HL-60 (cell line): Measurements from ENCODE around the gene MAP4K4.
A peak's percentile ranks its signal among the peaks of the same experiment; 100 is the strongest.

Experiments used
- DNase-seq, 2 experiments: peaks; one replicate each; pipeline ENCODE4 v3.0.0-alpha.2; 2010 to 2020; ENCODE audit warnings: low read depth in 1 of 2, low spot score in 1 of 2
- H3K27ac ChIP-seq: fragments of 250-450 bp; sonication (Bioruptor Pico); replicated peaks from 2 replicates; pipeline ENCODE4 v1.5.1; 2020; ENCODE audit warnings: mild to moderate bottlenecking, moderate library complexity
- H3K27me3 ChIP-seq: fragments of 250-450 bp; sonication (Bioruptor Pico); 2 replicates; pipeline ENCODE4 v1.5.1; 2021; ENCODE audit warnings: mild to moderate bottlenecking, moderate library complexity; ENCODE audit not compliant: insufficient read depth, poor library complexity, severe bottlenecking
- H3K4me3 ChIP-seq: replicated peaks from 2 replicates; pipeline ENCODE4 v1.5.1; 2011; ENCODE audit warnings: mild to moderate bottlenecking, control low read depth, low read length; ENCODE audit not compliant: insufficient read depth
- GABPA ChIP-seq: IDR thresholded peaks from 2 replicates; pipeline ENCODE4 v1.6.1; 2012; ENCODE audit warnings: low read depth
- POLR2AphosphoS5 ChIP-seq: IDR thresholded peaks from 2 replicates; pipeline ENCODE4 v1.6.1; 2012; ENCODE audit warnings: low read depth
- SPI1 ChIP-seq: IDR thresholded peaks from 2 replicates; pipeline ENCODE4 v1.6.1; 2012; ENCODE audit warnings: low read depth, mild to moderate bottlenecking, borderline replicate concordance
- TF ChIP-seq, protein P1 (sequence below): IDR thresholded peaks from 2 replicates; pipeline ENCODE4 v1.6.1; 2012; ENCODE audit warnings: low read depth; ENCODE audit not compliant: insufficient replicate concordance
- TF ChIP-seq, protein P2 (sequence below): IDR thresholded peaks from one replicate; pipeline ENCODE4 v1.5.1; 2011; ENCODE audit warnings: low read length, control low read depth, inconsistent platforms; ENCODE audit not compliant: insufficient read depth

The MAP4K4 gene

GRCh38 chr2:101758001-101758400, 60.5 kb downstream of the MAP4K4 start:
- no peak for DNase-seq
- TF ChIP-seq, protein P1, sequence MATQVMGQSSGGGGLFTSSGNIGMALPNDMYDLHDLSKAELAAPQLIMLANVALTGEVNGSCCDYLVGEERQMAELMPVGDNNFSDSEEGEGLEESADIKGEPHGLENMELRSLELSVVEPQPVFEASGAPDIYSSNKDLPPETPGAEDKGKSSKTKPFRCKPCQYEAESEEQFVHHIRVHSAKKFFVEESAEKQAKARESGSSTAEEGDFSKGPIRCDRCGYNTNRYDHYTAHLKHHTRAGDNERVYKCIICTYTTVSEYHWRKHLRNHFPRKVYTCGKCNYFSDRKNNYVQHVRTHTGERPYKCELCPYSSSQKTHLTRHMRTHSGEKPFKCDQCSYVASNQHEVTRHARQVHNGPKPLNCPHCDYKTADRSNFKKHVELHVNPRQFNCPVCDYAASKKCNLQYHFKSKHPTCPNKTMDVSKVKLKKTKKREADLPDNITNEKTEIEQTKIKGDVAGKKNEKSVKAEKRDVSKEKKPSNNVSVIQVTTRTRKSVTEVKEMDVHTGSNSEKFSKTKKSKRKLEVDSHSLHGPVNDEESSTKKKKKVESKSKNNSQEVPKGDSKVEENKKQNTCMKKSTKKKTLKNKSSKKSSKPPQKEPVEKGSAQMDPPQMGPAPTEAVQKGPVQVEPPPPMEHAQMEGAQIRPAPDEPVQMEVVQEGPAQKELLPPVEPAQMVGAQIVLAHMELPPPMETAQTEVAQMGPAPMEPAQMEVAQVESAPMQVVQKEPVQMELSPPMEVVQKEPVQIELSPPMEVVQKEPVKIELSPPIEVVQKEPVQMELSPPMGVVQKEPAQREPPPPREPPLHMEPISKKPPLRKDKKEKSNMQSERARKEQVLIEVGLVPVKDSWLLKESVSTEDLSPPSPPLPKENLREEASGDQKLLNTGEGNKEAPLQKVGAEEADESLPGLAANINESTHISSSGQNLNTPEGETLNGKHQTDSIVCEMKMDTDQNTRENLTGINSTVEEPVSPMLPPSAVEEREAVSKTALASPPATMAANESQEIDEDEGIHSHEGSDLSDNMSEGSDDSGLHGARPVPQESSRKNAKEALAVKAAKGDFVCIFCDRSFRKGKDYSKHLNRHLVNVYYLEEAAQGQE = no peak
- no peak for TF ChIP-seq POLR2AphosphoS5
- no peak for TF ChIP-seq SPI1
- TF ChIP-seq, protein P2, sequence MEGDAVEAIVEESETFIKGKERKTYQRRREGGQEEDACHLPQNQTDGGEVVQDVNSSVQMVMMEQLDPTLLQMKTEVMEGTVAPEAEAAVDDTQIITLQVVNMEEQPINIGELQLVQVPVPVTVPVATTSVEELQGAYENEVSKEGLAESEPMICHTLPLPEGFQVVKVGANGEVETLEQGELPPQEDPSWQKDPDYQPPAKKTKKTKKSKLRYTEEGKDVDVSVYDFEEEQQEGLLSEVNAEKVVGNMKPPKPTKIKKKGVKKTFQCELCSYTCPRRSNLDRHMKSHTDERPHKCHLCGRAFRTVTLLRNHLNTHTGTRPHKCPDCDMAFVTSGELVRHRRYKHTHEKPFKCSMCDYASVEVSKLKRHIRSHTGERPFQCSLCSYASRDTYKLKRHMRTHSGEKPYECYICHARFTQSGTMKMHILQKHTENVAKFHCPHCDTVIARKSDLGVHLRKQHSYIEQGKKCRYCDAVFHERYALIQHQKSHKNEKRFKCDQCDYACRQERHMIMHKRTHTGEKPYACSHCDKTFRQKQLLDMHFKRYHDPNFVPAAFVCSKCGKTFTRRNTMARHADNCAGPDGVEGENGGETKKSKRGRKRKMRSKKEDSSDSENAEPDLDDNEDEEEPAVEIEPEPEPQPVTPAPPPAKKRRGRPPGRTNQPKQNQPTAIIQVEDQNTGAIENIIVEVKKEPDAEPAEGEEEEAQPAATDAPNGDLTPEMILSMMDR = no peak
- no peak for TF ChIP-seq GABPA
- H3K4me3 ChIP-seq = no peak overlapping the region
- no peaks in the 10 kb centered on the region for H3K27me3 ChIP-seq
- H3K27ac ChIP-seq = no peak overlapping the region

DNA sequence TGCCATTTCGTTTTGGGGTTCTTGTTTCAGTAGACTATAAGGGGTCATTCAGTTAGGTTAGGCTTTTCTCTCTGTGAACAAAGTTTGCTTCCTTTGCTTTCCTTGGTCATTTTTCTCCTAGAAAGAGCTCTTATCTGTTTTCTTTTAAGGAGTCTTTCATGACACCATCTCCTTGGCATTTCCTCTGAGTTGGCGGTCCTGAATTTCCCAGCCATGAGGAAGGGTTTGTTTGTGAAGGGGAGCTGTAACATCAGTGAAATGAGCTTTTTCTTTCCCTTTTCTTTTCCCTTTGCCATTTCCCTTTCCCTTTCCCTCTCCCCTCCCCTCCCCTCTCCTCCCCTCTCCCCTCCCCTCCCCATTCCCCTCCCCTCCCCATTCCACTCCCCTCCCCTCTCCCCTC, 61.7 kb downstream of the MAP4K4 start:
- Histone ChIP-seq H3K27me3 (no peaks in the 10 kb centered on the region), H3K27ac (no peak overlapping the region), H3K4me3 (no peak overlapping the region)
- DNase-seq = no peak
- TF ChIP-seq SPI1 = no peak
- no peak for TF ChIP-seq GABPA
- no peak for TF ChIP-seq POLR2AphosphoS5
- TF ChIP-seq, protein P1 = no peak
- TF ChIP-seq, protein P2 = no peak

DNA sequence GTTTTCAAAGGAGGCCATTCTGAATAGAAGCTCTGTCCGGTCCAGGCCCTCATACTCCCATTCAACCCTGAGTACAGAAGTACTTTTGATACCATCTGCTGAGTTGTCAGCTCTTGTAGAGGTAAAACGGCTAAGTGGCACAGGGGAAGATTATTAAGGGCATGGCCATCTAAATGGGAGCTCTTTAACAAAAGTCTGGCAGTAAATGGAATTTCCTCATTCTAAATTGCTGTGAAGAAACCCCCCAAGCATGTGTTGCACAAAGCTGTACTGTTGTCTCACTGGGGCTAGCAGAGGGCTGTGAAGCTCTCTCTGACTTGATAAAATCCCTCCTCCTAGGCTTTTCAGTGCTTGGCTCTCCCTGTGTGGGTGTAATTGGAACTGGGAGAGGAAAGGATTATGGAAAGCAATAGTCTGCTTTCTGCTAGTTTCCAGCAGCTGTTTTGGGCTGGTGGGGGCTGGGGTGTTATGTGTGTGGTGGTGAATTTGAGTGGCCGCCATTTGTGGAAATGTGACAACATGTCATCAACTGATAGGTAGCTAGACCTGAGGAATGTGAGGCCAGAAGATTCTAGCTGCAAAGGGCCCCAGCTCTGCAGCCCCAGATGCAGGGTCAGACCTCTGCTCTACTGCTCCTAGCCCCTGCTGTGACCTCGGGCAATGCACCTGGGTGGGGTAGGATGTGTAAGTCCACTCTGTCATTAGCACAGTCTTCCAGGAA, 65.1 kb downstream of the MAP4K4 start:
- Histone ChIP-seq H3K27me3 (no peaks in the 10 kb centered on the region), H3K27ac (no peak overlapping the region), H3K4me3 (no peak overlapping the region)
- TF ChIP-seq, protein P2 = no peak
- TF ChIP-seq, protein P1 = no peak
- TF ChIP-seq POLR2AphosphoS5 = no peak
- TF ChIP-seq SPI1 = no peak
- TF ChIP-seq GABPA = no peak
- DNase-seq = peak in 1 of 2 experiments; percentile 38
